K562 (cell line): ENCODE measurements around the gene METTL23. TPM values are rescaled to one million over a fixed set of nuclear protein-coding genes. Genes with fewer than 3 reads are reported as not detected.

ENCODE experiments used
- BRCA1 ChIP-seq, 2 experiments: fragments of 450-650 bp in 1 of 2; sonication (generic) in 1 of 2; formaldehyde crosslinking in 1 of 2; IDR thresholded peaks; 2 replicates each; pipeline versions ENCODE4 v1.5.0 to v1.6.1; 2017 to 2020; ENCODE audit warnings: mild to moderate bottlenecking in 1 of 2, missing genetic modification reagents in 1 of 2
- FOXM1 ChIP-seq, 2 experiments: fragments of 450-650 bp in 1 of 2; sonication (generic) in 1 of 2; formaldehyde crosslinking in 1 of 2; IDR thresholded peaks; 2 replicates each; pipeline versions ENCODE4 v1.6.1 to v1.9.0; 2017 to 2022; ENCODE audit warnings: low read depth in 2 of 2, mild to moderate bottlenecking in 2 of 2, missing genetic modification reagents in 1 of 2, moderate library complexity in 1 of 2
- FUS ChIP-seq: fragments of 200-400 bp; formaldehyde crosslinking; optimal IDR thresholded peaks from 2 replicates; pipeline ENCODE3; 2017; ENCODE audit warnings: low read depth, low read length
- NCOR1 ChIP-seq: fragments of 450-650 bp; IDR thresholded peaks from 2 replicates; pipeline ENCODE4 v1.6.1; 2016; ENCODE audit warnings: mild to moderate bottlenecking, moderate library complexity
- NR3C1 ChIP-seq: sonication (generic); formaldehyde crosslinking; IDR thresholded peaks from 2 replicates; pipeline ENCODE4 v1.8.1; 2022; ENCODE audit warnings: missing genetic modification reagents
- SIN3B ChIP-seq: fragments of 450-650 bp; IDR thresholded peaks from 2 replicates; pipeline ENCODE4 v1.6.1; 2017; ENCODE audit warnings: low read depth, mild to moderate bottlenecking, moderate library complexity
- TAF1 ChIP-seq: IDR thresholded peaks from 2 replicates; pipeline ENCODE4 v1.6.1; 2011; ENCODE audit warnings: mild to moderate bottlenecking, low read length, moderate library complexity; ENCODE audit not compliant: insufficient read depth, control insufficient read depth, severe bottlenecking; ENCODE audit errors: extremely low read depth
- ZC3H11A ChIP-seq: IDR thresholded peaks from 2 replicates; pipeline ENCODE4 v1.6.1; 2012; ENCODE audit warnings: low read depth, low read length, improper control_type of control experiment
- ZKSCAN8 ChIP-seq: fragments of 200-800 bp; sonication (Bioruptor generic); IDR thresholded peaks from 2 replicates; pipeline ENCODE4 v1.6.1; 2016; ENCODE audit warnings: missing genetic modification characterization, missing compliant biosample characterization
- ZNF143 ChIP-seq: sonication (generic); formaldehyde crosslinking; IDR thresholded peaks from 2 replicates; pipeline ENCODE4 v1.9.0; 2022; ENCODE audit warnings: mild to moderate bottlenecking, missing genetic modification reagents
- ZNF197 ChIP-seq: fragments of 200-800 bp; sonication (Bioruptor generic); IDR thresholded peaks from 2 replicates; pipeline ENCODE4 v1.6.1; 2016; ENCODE audit warnings: low read depth, missing genetic modification characterization, missing compliant biosample characterization
- ZNF212 ChIP-seq: fragments of 450-650 bp; formaldehyde crosslinking; IDR thresholded peaks from 2 replicates; pipeline ENCODE4 v1.4.0; 2020; ENCODE audit warnings: mild to moderate bottlenecking
- ZNF23 ChIP-seq: fragments of 250-450 bp; sonication (Bioruptor Pico); IDR thresholded peaks from 2 replicates; pipeline ENCODE4 v1.4.0; 2020; ENCODE audit warnings: mild to moderate bottlenecking
- ZSCAN29 ChIP-seq: fragments of 450-650 bp; IDR thresholded peaks from 2 replicates; pipeline ENCODE4 v1.6.1; 2017
- polyA plus RNA-seq, 8 experiments: library from polyadenylated mRNA; depleted of rRNA in 4 of 8; stranded (reverse) in 5 of 8; unstranded in 3 of 8; fragments of >200 nt; fragmentation: Nextera tagmentation in 2 of 8; fragmentation: Illumina TruSeq in 1 of 8; extraction: Ambion mirVana in 2 of 8; extraction: Trizol in 1 of 8; gene quantifications; 2 replicates each; pipeline versions ENCODE4 v1.2.1 to v1.2.3, GENCODE V29; 2011 to 2014; ENCODE audit warnings: inconsistent platforms in 1 of 8, missing spikeins in 1 of 8
- total RNA-seq, 7 experiments: library from RNA; depleted of rRNA in 6 of 7; stranded (reverse); fragments of >200 nt in 6 of 7; fragmentation: Illumina TruSeq in 2 of 7; extraction: Trizol in 2 of 7; gene quantifications; 2 replicates each; pipeline versions ENCODE4 v1.2.1 to v1.2.3, GENCODE V29; 2011 to 2021; ENCODE audit warnings: low replicate concordance in 1 of 7
- TF ChIP-seq, protein P1 (sequence below): IDR thresholded peaks from 2 replicates; pipeline ENCODE4 v1.6.1; 2011; ENCODE audit not compliant: insufficient read length; ENCODE audit errors: extremely low read depth
- TF ChIP-seq, protein P2 (sequence below): sonication (generic); IDR thresholded peaks from 2 replicates; pipeline ENCODE4 v1.6.1; 2016
- TF ChIP-seq, protein P3 (sequence below): fragments of 250-450 bp; sonication (Bioruptor Pico); IDR thresholded peaks from 2 replicates; pipeline ENCODE4 v1.8.0; 2022; ENCODE audit warnings: inconsistent platforms
- TF ChIP-seq, protein P4 (sequence below), 2 experiments: fragments of 450-650 bp; conservative IDR thresholded peaks; 2 replicates each; pipeline ENCODE4 v1.6.1; 2017; ENCODE audit warnings: mild to moderate bottlenecking in 2 of 2, moderate library complexity in 2 of 2
- TF ChIP-seq, protein P5 (sequence below): fragments of 250-450 bp; sonication (Bioruptor Pico); IDR thresholded peaks from 2 replicates; pipeline ENCODE4 v1.4.0; 2020; ENCODE audit warnings: borderline replicate concordance

The METTL23 gene
- total and polyA plus RNA-seq, 9 of the 15 experiments (the other 6 are each of a cell fraction or from before 2014, with no cell fraction given) = 29.4 to 67.3 (median 41.6) TPM

DNA sequence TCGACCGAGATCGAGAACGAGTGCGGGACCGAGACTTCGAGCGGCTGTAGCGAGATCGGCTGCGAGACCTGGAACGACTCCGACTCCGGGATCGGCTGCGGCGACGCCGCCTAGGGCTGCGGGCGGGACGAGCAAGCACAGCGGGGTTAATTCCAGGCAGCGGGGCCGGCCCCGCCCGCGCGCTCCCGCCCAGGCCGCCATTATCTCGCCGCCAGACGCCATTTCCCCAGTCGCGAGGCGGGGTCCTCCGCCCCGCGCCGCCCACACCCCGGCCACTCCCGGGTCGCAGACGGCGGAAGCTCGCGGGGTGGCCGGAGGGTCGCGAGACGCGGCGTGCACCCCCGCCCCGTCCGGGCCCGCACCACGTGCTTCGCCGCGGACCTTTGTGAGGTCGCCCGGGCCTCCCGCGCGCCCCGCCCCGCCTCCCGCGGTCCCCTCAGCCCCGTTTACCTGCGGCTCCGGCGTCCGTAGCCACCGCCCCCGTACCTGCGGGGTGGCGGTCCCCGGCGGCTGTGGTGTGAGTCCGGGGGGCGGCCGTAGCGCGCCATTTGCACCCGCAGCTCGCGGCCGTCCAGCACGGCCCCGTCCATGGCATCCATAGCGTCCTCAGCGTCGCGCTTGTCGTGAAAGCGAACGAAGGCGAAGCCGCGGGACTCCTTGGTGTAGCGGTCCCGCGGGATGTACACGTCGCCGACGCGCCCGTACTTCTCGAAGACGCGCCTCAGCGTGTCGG lies 9.9 kb downstream of the METTL23 start (continued):
- TF ChIP-seq ZNF23 (CRISPR knock-in tag) (no peak), FUS (peak; percentile 79), ZKSCAN8 (CRISPR knock-in tag) (no peak), ZNF197 (CRISPR knock-in tag) (no peak), ZC3H11A (peak; percentile 94), ZNF212 (no peak), TAF1 (peak; percentile 75), FOXM1 (IDR thresholded peaks at IDR 0.05; ENCODE audit: low read depth) (no peak), FOXM1 (CRISPR knock-in tag; IDR thresholded peaks at IDR 0.05; ENCODE audit: low read depth) (no peak), SIN3B (peak; percentile 52; the same call in 1 of the 2 replicates), ZNF143 (CRISPR knock-in tag) (peak; percentile 48; the same call in 1 of the 2 replicates), ZSCAN29 (no peak), NR3C1 (CRISPR knock-in tag) (peak; percentile 22; the same call in 1 of the 2 replicates), NCOR1 (peak; percentile 52; the same call in 1 of the 2 replicates), BRCA1 (IDR thresholded peaks at IDR 0.05) (no peak), BRCA1 (CRISPR knock-in tag; IDR thresholded peaks at IDR 0.05) (peak; percentile 77; the same call in 1 of the 2 replicates)
- TF ChIP-seq, protein P1, sequence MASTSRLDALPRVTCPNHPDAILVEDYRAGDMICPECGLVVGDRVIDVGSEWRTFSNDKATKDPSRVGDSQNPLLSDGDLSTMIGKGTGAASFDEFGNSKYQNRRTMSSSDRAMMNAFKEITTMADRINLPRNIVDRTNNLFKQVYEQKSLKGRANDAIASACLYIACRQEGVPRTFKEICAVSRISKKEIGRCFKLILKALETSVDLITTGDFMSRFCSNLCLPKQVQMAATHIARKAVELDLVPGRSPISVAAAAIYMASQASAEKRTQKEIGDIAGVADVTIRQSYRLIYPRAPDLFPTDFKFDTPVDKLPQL = no peak
- TF ChIP-seq, protein P2, sequence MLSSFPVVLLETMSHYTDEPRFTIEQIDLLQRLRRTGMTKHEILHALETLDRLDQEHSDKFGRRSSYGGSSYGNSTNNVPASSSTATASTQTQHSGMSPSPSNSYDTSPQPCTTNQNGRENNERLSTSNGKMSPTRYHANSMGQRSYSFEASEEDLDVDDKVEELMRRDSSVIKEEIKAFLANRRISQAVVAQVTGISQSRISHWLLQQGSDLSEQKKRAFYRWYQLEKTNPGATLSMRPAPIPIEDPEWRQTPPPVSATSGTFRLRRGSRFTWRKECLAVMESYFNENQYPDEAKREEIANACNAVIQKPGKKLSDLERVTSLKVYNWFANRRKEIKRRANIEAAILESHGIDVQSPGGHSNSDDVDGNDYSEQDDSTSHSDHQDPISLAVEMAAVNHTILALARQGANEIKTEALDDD = no peak
- TF ChIP-seq, protein P3, sequence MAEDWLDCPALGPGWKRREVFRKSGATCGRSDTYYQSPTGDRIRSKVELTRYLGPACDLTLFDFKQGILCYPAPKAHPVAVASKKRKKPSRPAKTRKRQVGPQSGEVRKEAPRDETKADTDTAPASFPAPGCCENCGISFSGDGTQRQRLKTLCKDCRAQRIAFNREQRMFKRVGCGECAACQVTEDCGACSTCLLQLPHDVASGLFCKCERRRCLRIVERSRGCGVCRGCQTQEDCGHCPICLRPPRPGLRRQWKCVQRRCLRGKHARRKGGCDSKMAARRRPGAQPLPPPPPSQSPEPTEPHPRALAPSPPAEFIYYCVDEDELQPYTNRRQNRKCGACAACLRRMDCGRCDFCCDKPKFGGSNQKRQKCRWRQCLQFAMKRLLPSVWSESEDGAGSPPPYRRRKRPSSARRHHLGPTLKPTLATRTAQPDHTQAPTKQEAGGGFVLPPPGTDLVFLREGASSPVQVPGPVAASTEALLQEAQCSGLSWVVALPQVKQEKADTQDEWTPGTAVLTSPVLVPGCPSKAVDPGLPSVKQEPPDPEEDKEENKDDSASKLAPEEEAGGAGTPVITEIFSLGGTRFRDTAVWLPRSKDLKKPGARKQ (CRISPR knock-in tag) = no peak
- TF ChIP-seq, protein P4, sequence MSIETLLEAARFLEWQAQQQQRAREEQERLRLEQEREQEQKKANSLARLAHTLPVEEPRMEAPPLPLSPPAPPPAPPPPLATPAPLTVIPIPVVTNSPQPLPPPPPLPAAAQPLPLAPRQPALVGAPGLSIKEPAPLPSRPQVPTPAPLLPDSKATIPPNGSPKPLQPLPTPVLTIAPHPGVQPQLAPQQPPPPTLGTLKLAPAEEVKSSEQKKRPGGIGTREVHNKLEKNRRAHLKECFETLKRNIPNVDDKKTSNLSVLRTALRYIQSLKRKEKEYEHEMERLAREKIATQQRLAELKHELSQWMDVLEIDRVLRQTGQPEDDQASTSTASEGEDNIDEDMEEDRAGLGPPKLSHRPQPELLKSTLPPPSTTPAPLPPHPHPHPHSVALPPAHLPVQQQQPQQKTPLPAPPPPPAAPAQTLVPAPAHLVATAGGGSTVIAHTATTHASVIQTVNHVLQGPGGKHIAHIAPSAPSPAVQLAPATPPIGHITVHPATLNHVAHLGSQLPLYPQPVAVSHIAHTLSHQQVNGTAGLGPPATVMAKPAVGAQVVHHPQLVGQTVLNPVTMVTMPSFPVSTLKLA (conservative IDR thresholded peaks at IDR 0.05) = peak; percentile 42 to 69; a peak in 2 of 4 replicates
- TF ChIP-seq, protein P5, sequence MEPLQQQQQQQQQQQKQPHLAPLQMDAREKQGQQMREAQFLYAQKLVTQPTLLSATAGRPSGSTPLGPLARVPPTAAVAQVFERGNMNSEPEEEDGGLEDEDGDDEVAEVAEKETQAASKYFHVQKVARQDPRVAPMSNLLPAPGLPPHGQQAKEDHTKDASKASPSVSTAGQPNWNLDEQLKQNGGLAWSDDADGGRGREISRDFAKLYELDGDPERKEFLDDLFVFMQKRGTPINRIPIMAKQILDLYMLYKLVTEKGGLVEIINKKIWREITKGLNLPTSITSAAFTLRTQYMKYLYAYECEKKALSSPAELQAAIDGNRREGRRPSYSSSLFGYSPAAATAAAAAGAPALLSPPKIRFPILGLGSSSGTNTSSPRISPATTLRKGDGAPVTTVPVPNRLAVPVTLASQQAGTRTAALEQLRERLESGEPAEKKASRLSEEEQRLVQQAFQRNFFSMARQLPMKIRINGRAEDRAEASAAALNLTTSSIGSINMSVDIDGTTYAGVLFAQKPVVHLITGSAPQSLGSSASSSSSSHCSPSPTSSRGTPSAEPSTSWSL (CRISPR knock-in tag) = 0 out of 2 replicates have a peak, but pooled peaks have one; percentile 23
